Colonic mucosa (tissue), 4 donors: ENCODE results near the gene SRSF7. TPM values are rescaled to one million over a fixed set of nuclear protein-coding genes. Genes with fewer than 3 reads are reported as not detected.

Experiments
- DNase-seq: peaks from one replicate; pipeline ENCODE4 v3.0.0-alpha.2; 2020
- H3K27ac ChIP-seq: fragments of 200-600 bp; one replicate; pipeline ENCODE4 v1.8.0; 2021
- H3K27me3 ChIP-seq: fragments of 200-600 bp; one replicate; pipeline ENCODE4 v1.8.0; 2021
- H3K36me3 ChIP-seq: fragments of 200-600 bp; one replicate; pipeline ENCODE4 v1.8.0; 2021
- H3K4me1 ChIP-seq: fragments of 200-600 bp; one replicate; pipeline ENCODE4 v1.8.0; 2021; ENCODE audit warnings: mild to moderate bottlenecking
- H3K4me3 ChIP-seq: fragments of 200-600 bp; one replicate; pipeline ENCODE4 v1.8.0; 2021
- H3K9ac ChIP-seq, 2 donors: one replicate each; pipeline ENCODE4 v1.7.0; 2013; ENCODE audit warnings: control low read depth in 2 of 2, low read depth in 2 of 2, low read length in 2 of 2
- H3K9me3 ChIP-seq: fragments of 200-600 bp; one replicate; pipeline ENCODE4 v1.8.0; 2021
- intact Hi-C: fragments of 100-400 bp; cut with DNase I; formaldehyde crosslinking; loops from one replicate; pipeline ENCODE4 v1.14.1; 2022
- total RNA-seq, 2 donors: library from RNA; stranded (reverse); fragmentation: NEBNext Ultra II Directional in 1 of 2; extraction: Animal tissue kit (Norgen Biotek cat#: 25700) in 1 of 2; gene quantifications; one replicate each; pipeline ENCODE4 v1.2.1, GENCODE V29; 2021
- TF ChIP-seq, protein P1 (sequence below): fragments of 200-600 bp; IDR thresholded peaks from one replicate; pipeline ENCODE4 v1.8.0; 2022; ENCODE audit warnings: antibody characterized with exemption, mild to moderate bottlenecking
- donor health status: healthy.
- donor health status: DM: no; HTN: no; CAD: no.
- donor health status: DM: no; HTN: no; CAD: no.

SRSF7 gene
- total RNA-seq, 2 donors from 2014 or later = 119 to 157 TPM

DNA sequence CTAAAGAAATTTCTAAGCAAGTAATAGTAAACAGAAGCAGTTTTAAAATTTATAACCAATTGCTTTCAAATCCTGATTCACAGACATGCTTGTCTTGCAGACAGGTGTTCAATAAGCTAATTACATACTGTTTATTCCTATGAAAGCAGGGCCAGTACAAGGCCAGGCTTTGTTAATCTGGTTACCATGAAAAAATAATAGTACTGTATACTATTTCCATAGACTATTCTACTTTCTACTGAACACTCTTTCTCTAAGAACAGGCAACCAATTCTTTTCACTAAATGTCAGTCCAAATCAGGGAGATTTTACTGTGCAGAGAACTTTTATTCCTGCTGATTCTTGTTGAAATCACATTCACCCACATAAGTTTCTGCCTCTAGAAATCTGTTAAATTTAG lies 2.9 kb upstream of the SRSF7 start:
- Histone ChIP-seq H3K4me3 (no peak overlapping the region), H3K27ac (no peak overlapping the region), H3K36me3 (no peaks in the 10 kb centered on the region), H3K9me3 (no peaks in the 10 kb centered on the region), H3K4me1 (peaks cover 5% of the 10 kb centered on the region), H3K9ac (no peak overlapping the region), H3K27me3 (no peaks in the 10 kb centered on the region)
- DNase-seq = no peak
- TF ChIP-seq, protein P1, sequence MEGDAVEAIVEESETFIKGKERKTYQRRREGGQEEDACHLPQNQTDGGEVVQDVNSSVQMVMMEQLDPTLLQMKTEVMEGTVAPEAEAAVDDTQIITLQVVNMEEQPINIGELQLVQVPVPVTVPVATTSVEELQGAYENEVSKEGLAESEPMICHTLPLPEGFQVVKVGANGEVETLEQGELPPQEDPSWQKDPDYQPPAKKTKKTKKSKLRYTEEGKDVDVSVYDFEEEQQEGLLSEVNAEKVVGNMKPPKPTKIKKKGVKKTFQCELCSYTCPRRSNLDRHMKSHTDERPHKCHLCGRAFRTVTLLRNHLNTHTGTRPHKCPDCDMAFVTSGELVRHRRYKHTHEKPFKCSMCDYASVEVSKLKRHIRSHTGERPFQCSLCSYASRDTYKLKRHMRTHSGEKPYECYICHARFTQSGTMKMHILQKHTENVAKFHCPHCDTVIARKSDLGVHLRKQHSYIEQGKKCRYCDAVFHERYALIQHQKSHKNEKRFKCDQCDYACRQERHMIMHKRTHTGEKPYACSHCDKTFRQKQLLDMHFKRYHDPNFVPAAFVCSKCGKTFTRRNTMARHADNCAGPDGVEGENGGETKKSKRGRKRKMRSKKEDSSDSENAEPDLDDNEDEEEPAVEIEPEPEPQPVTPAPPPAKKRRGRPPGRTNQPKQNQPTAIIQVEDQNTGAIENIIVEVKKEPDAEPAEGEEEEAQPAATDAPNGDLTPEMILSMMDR = no peak
- intact Hi-C loops = no loop called here

DNA sequence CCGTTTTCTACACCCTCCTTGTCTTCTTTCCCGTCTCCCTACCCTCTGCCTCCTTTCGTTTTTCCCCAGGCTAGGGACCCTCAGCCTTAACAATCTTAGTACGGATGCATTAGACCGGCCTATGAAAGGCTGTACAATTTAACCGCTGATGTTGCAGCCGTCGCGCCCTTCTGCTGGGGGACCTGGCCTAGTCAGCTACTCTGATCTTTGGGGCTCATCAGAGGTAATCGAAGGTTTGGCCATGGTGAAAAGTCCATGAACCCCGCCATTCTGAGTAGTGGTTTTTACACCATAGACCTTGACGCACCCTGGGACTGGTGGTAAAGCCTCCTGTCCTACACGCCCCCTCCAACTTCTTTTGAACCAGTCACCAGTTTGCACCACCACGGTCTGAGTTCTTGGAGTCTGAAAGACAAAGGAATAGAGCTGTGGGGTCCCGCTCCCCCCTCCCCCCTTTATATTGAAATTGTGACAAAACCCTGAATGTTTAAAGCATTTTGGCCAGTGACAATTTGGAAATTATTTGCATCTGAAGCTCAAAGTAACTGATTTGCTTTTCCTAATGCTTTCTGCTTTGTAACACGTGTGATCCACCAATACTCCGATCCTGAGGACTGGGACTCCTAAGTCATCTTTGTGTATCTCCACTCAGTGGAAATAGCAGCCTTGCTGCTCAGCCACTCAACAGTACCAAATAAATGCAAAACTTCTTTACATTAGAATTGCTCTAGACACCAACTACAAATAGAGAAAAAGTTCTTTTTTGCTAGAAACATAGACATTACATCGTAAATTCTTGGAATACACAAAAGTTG lies 642 bp upstream of the SRSF7 start:
- Histone ChIP-seq H3K4me1 (peaks cover 7% of the 10 kb centered on the region), H3K27ac (peak overlapping the region; percentile 96), H3K9me3 (no peaks in the 10 kb centered on the region), H3K4me3 (peak overlapping the region; percentile 73), H3K27me3 (no peaks in the 10 kb centered on the region), H3K36me3 (peaks cover 4% of the 10 kb centered on the region), H3K9ac (peak overlapping the region; percentile 64 to 98)
- DNase-seq = no peak
- TF ChIP-seq, protein P1 = no peak
- intact Hi-C loops = no loop called here

DNA sequence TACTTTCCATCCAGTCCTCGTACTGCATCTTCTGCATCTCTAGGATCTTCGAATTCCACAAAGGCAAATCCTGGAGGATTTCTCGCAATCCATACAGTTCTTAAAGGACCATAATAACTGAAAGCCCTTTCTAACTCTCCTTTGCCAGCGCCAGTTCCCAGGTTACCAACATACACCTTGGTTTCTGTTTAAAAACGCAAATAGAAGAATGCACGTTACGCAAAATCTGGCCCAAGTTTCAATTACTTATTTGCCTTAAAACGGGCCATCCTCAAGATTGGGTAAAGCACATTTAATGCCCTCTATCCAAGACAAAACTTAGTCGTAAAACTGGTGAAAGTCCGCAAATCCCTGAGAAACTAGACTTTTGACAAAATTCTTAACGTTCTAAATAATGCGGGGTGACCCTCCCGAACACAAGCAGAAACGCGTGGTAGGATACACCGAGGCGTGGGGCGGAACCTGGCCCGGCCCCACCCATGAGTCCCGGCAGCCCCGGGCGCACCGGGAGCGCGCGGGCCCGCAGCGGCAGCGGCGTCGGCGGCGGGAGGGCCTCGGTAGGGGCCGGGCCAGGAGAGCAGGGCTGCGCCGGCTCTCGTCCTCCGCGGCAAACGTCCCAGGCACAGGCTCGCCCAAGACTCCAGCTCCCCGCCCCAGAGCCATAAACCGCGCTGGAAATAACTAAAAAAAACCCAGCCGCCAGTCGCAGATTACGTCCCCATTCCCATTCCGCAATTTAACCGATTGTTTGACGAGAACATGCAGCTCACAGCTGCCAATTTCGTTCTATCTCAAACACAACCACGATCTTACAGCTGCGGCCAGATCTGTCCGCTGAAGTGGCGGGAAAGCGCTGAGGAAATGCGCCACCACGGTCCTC lies 910 bp downstream of the SRSF7 start:
- peaks cover 7% of the 10 kb centered on the region for H3K4me1 ChIP-seq
- intact Hi-C loops = no loop called here

DNA sequence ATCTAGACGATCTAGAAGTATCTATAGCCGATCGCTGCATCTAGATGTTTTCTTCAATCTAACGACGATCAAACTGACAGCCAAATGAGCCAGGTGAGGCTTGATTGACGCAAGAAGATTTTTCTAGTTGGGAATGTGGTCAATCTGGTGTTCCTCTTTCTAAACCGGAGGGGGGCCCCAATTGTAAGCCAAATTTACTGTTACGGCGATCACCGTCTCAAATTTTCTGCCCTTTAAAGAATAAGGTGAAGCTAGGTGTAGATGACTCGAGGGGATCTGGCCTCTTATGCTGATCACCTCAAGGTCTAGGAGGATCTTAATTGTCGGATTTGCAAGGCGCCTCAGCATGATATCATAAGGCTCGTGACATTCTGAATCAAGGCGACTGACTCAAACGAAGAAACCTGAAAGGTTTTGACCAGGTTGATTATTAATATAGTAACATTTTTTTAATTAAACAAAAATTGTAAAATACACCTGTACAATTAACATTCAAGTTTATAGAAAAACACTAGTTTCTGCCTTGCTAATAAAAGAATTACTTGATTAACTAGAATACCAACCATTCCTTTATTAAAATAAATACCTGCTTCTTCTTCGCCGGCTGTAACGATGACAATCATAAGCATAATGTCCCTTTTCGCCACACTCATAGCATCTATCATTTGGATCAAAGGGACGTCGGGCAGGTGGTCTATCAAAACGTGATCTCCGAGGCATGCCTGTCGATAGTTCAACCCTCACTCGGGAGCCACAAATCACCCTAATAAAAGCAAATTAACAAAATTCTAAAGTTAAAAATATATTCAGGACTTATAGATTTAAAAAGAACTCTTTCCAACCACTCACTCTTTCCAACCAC lies 2.0 kb downstream of the SRSF7 start:
- TF ChIP-seq, protein P1 = no peak
- Histone ChIP-seq H3K27me3 (no peaks in the 10 kb centered on the region), H3K9me3 (no peaks in the 10 kb centered on the region), H3K9ac (peak overlapping the region; percentile 83 to 98), H3K36me3 (peaks cover 4% of the 10 kb centered on the region), H3K4me3 (peak overlapping the region; percentile 73), H3K4me1 (peaks cover 11% of the 10 kb centered on the region), H3K27ac (no peak overlapping the region)
- DNase-seq = no peak
- intact Hi-C loops = no loop called here

More for the DNA sequence above, 910 bp downstream of the SRSF7 start:
- no peaks in the 10 kb centered on the region for H3K27me3 ChIP-seq
- DNase-seq = peak; percentile 68
- peak overlapping the region; percentile 83 to 98 for H3K9ac ChIP-seq
- TF ChIP-seq, protein P1 = no peak
- H3K4me3 ChIP-seq = peak overlapping the region; percentile 73
- H3K9me3 ChIP-seq = no peaks in the 10 kb centered on the region
- H3K36me3 ChIP-seq = peaks cover 4% of the 10 kb centered on the region
- H3K27ac ChIP-seq = peak overlapping the region; percentile 96

DNA sequence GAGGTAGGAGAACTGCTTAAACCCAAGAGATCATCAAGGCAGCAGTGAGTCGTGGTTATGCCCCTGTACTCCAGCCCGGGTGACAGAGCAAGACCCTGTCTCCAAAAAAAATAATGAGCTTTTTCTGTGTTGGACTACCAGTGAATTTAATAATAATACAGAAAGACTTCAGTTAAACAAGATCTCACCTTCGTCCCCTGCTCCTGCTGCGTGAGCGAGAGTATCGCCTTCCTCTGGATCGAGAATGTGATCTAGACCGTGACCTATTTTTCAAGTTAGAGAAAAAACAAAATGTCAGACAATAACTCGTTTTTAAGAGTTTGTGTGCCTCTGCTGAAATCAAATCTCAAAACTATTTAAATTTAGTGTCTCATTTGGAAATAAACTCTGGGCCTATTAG lies 2.8 kb downstream of the SRSF7 start:
- no peaks in the 10 kb centered on the region for H3K27me3 ChIP-seq
- no peak overlapping the region for H3K27ac ChIP-seq
- TF ChIP-seq, protein P1 = no peak
- DNase-seq = no peak
- intact Hi-C loops = no loop called here
- peaks cover 15% of the 10 kb centered on the region for H3K4me1 ChIP-seq
- no peak overlapping the region for H3K4me3 ChIP-seq
- no peaks in the 10 kb centered on the region for H3K9me3 ChIP-seq
- peaks cover 4% of the 10 kb centered on the region for H3K36me3 ChIP-seq
- H3K9ac ChIP-seq = no peak overlapping the region
